NB4 (cell line): Measurements from ENCODE around the gene RMI2.

Source experiments
- CTCF ChIP-seq: IDR thresholded peaks from one replicate; pipeline ENCODE4 v1.5.1; 2012; ENCODE audit warnings: low read depth, low read length
- MYC ChIP-seq: IDR thresholded peaks from 2 replicates; pipeline ENCODE4 v1.6.1; 2011; ENCODE audit warnings: low read depth, low read length
- POLR2A ChIP-seq: IDR thresholded peaks from 2 replicates; pipeline ENCODE4 v1.6.1; 2011; ENCODE audit warnings: mild to moderate bottlenecking; ENCODE audit not compliant: insufficient read length; ENCODE audit errors: extremely low read depth
- TF ChIP-seq, protein P1 (sequence below): IDR thresholded peaks from 2 replicates; pipeline ENCODE4 v1.6.1; 2011; ENCODE audit warnings: low read depth, low read length

DNA sequence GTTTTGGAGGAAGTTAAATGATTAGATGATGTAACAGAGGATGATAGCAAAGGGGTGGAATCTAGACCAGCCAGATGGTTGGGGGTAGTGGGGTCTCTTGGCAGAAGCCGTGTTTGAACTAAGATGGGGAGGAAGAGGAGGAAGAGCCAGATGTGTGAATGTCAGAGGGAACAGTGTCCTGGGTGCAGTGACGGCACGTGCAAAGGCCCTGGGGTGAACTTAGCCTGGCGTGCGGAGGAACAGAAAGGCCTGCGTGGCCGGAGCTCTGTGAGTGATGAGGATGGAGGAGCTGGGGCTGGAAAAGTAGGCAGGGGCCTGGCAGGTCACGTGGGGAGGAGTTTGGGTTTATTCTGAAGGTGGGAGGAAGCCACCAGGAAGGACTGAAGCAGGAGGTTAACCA is 26.4 kb upstream of the RMI2 start:
- TF ChIP-seq CTCF (no peak), MYC (no peak), POLR2A (no peak)
- TF ChIP-seq, protein P1, sequence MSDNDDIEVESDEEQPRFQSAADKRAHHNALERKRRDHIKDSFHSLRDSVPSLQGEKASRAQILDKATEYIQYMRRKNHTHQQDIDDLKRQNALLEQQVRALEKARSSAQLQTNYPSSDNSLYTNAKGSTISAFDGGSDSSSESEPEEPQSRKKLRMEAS, result no peak
